Measurements from ENCODE around the gene CCNT1.
"Not testable (repeated sequence)": the region's sequence is repeated elsewhere in the genome, so short reads cannot be mapped to it uniquely, and the experiment has no call there.

The CCNT1 gene

DNA sequence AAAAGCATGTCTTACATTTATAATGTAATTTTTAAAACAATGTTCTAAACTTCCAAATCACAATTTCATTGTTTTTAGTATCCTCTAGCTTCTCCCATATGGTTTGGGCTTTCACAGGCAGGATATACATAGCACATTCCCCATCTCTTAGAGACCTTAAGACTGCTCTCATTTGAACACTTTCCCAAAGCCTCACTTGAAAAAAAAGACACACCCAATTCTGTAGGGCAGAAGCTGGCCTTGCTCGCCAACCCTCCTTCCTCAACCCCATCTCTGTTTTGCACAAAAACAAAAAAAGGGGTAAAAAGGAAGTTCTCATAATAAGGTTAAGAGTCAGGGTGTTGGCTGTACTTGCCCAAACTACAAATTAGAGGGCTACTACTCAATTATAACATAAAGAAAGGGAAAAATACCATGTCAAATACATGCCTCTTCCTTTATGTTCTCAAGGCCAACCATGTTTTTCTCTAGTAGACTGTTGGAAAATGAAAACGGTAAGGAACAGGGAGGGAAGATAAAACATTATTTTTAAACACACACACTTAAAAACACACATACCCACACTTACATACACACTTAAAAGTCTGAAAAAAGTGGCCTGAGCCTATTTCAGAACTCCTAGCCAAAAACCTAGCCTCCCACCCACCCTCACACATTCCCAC is 24.6 kb downstream of the CCNT1 start:
- FAIRE-seq (no peak), DNase-seq (ENCODE audit: low spot score) (no peak)

DNA sequence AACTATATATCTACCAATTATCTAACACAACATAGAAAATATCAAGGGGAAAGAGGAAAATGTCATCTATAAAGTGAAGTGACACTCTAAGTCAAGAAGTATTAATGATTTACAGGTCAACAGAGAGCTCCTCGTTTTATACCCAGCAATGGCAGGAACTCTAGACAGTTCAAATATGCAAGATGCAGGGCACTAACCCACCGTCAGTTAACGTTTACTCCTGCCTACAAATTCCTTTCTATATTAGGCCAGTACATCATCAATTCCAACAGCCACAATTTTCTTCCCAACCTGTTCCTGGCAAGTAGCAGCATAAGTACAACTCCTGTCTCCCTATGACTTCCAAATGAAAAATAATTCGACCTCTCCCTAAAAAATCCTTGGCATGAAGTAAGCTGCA is 25.5 kb downstream of the CCNT1 start:
- DNase-seq (ENCODE audit: low spot score) (no peak), FAIRE-seq (no peak)

DNA sequence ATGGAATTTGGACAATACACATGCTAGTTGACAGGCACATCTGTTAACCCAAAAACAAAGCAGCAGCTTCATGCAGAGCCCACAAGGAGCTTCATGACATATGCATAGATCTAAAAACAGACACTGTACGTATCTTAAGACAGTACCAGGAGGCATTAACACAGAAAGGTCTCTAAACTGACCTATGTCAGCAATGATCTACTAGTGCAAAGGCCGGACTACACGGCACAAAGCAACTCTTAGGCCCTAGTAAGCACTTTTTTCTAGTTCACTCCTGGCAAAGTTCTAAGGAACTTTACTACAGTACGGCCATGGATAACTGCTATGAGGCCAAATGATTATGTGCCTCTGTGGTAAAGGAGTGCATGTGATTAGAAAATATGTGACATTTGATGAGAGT is 26.1 kb downstream of the CCNT1 start:
- no peak for DNase-seq (ENCODE audit: low spot score)
- no peak for FAIRE-seq

DNA sequence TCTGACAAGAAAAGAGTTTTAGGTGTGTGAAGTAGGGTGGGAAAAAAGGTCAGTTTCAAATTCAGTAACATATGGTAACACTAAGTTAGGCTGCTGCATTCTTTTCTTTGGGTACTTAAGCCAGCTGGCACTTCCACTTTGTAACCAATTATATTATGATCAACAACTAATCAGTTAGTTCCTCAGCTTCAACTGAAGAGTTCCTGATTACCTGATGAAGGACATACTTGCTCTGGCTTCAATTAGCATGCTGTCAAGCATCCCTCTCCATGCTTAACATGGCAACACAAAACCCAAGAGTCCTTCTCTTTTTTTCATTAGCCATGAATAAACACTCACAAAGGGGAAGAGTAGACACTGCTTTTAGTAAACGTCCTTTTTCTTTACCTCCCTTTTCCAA is 27.7 kb downstream of the CCNT1 start:
- DNase-seq (ENCODE audit: low spot score) (no peak), FAIRE-seq (no peak)

DNA sequence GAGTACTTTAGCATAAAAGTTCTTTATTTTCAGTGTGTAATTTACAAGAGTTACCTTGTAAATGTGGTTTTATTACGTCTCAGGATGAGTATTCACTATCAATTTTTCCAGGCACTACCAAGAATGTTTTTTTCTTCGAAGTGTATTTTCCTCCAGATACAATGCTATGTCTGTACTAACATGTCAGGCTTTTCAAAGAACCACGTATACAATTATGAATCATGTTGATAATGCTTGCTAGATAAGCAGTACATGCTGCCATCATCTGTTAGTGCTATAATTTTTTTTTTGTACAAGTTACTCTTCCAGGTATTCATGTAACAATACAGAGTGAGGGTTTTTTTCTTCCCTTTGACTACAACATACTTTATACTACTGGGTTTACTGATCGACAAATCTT is 28.9 kb downstream of the CCNT1 start:
- FAIRE-seq (no peak), DNase-seq (ENCODE audit: low spot score) (no peak)

DNA sequence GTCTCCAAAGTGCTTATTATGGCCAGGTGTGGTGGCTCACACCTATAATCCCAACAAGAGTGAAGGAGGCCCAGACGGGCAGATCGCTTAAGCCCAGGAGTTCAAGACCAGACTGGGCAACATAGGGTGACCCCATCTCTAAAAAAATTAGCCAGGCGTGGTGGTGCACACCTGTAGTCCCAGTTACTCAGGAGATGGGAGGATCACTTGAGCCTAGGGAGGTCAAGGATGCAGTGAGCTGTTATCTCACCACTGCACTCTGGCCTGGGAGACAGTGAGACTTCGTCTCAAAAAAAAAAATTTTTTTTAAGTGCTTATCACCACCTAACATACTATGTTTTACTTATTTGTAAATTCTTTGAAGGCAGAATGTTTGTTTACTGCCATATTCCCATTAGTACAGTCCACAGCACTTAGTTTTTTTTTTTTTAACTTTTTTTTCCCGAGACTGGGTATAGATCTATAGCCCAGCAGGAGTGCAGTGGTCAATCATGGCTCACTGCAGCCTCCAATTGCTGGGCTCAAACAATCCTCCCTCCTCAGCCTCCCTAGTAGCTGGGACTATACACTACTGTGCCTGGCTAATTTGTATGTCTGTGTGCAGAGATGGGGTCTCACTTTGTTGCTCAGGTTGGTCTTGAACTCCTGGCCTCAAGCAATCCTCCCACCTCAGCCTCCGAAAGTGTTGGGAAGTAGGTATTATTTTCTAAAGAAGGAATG is 29.7 kb downstream of the CCNT1 start:
- DNase-seq (ENCODE audit: low spot score) = no peak
- no peak for FAIRE-seq

DNA sequence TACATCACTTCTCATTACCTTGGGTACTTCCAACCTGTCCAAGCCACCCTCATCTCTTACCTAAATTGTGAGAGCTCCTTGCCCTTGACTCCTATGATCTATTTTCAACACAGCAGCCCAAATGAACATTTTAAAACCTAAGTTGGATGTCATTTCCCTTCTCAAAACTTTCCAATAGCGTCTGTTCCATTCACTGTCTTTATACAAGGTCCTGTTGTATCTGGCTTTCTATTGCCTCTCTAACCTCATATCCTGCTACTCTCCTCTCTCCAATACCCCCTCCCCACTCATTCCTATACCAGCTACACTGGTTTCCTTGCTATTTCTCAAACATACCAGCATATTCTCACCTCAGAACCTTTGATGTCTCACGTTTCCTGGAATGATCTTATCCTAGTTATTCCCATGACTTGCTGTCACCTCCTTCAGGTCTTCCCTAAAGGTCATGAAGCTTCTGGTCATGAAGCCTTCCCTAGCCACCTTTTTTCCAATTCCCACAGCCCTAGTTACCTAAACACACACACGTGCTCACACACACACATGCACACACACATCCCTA is 30.4 kb downstream of the CCNT1 start:
- FAIRE-seq (no peak), DNase-seq (ENCODE audit: low spot score) (no peak)

DNA sequence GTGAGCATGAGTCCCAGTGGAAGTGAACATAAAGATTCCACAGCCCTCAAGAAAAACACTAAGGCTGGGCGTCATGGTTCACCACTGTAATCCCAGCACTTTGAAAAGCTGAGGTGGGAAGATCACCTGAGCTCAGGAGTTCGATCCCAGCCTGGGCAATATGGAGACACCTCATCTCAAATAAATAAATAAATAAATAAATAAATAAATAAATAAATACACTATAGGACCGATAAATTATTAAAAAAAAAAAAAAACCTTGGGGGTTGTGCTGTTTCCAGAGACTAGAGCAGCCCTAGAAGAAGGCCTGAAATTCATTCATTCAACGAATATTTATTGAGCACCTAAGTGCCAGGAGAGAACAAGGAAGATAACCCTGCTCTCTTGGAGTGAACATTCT is 33.0 kb downstream of the CCNT1 start:
- FAIRE-seq = no peak
- DNase-seq (ENCODE audit: low spot score) = no peak

DNA sequence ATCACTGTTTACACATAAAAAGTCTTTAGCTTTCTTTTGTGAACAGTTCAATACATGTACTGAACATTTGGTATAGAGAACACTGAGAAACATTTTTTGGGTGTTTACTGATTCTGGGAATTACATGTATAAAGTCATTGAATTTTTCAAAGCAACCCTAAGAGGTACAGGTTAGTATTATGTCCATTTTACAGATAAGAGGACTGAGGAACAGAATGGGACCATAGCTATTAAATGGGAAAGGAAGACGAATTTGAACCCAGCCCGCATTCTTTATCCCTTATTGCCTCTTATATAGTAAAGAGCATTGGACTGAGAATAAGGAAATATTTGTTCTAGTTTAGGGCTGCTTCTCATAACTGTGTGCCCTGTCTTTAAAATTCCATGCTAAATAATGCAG is 33.6 kb downstream of the CCNT1 start:
- DNase-seq (ENCODE audit: low spot score) = no peak
- FAIRE-seq = no peak

DNA sequence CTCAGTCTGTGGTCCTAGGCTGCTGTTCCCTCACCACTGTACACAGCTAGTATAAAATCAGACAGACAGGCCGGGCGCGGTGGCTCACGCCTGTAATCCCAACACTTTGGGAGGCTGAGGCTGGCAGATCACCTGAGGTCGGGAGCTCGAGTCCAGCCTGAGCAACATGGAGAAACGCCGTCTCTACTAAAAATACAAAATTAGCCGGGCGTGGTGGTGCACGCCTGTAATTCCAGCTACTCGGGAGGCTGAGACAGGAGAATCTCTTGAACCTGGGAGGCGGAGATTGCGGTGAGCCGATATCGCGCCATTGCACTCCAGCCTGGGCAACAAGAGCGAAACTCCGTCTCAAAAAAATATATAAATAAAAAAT is 34.0 kb downstream of the CCNT1 start:
- not testable (repeated sequence) for FAIRE-seq

DNA sequence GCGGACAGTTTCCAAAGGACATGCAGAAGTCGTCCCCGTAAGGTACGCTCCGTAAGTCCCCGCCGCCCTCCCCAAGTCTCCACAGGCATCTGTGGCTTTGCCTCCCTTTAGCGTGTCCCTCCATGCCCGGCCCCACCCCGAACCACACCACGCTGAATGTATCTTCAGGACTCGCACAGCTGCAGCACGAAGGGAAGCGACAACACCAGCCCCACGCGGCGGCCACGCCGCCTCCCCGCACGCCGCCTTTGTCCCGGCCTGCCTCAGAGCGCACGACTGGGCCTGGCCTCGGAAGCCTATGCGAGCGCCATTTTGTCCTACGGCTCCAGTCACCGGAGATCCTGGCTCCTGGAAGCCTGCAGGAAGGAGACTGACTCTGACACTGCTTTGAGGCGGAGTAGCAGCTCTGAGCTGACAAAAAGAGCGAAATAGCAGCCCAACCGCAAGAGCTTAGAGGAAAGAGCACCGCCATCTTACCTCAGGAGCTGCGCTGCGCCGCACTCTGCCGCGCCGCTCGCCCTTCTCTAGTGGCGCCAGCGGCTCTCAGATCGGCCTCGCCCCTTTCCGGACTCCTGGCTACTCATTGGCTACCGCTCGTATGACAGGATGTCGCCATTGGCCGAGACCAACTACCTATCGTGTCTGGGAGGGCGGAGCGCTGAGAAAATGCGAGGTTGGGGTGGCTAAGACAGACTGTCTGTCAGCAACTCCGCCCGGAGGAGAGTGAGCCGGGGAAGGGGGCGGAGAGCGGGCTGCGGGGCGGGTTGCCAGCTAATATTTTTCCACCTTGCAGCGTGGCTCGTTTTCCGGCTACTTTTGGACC is 34.6 kb downstream of the CCNT1 start, which contains the start of gene KANSL2:
KANSL2 (minus strand) TSS at position 529 of the 823 bp plus-strand sequence. CDS start 606 bp downstream, outside the sequence.
- FAIRE-seq (peak; percentile 63), DNase-seq (ENCODE audit: low spot score) (peak; percentile 99)

More for the DNA sequence above, 34.0 kb downstream of the CCNT1 start:
- DNase-seq (ENCODE audit: low spot score) = not testable (repeated sequence)

DNA sequence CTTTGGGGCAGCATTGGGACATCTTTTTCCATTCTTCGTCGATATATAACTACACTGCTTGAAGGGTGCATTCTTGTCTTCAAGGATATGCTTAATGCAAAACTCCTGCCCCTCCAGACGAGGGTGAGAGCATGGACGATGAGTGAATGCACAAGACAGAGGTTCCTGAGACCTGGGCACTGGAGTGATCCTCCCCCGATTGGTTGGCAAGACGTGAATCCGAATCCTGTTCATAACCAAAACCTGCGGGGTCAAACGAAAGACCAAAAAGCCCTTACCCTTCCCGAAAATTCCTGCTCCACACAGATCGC is 35.2 kb downstream of the CCNT1 start:
- FAIRE-seq (no peak), DNase-seq (ENCODE audit: low spot score) (no peak)

DNA sequence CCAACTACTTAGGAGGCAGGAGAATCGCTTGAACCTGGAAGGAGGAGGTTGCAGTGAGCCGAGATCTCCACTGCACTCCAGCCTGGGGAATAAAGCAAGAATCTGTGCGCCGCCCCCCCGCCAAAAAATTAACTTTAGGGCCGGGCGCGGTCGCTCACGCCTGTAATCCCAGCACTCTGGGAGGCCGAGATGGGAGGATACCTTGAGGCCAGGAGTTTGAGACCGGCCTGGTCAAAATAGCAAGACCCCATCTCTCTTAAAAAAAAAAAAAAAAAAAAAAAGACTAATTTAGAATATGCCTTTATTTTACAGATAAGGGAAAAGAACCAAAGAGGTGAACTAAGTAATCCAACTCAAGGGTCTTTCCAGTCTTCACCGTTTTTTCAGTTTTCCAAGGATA is 35.6 kb downstream of the CCNT1 start:
- DNase-seq (ENCODE audit: low spot score) (no peak), FAIRE-seq (no peak)

DNA sequence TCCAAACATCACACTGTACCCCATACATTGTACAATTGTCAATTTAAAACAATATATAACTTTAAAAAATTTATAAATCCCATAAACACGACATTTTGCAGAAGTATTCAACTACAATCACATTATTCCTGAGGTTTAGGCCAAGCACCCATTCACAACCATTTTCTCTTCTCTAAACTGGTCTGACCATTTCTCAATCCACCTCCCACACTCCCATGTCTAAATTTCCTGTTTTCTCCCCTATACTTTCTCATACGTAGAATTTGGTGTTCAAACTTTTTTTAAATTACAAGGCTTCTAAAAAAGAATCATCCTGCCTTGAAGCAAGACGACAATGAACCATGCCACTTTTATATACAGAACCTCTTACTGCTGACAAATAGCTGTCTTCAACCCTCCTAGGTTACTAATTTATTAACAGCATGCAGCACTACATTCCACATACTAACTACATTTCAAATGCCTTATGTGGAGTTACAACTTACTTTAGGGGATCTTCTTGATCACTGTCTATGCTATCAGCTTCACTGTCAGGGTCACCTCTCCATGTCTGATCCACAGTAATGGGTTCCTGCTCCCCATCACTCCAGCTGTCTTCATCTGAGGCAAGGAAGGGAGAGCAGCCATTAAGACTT is 37.8 kb downstream of the CCNT1 start:
- DNase-seq (ENCODE audit: low spot score) (no peak), FAIRE-seq (no peak)

DNA sequence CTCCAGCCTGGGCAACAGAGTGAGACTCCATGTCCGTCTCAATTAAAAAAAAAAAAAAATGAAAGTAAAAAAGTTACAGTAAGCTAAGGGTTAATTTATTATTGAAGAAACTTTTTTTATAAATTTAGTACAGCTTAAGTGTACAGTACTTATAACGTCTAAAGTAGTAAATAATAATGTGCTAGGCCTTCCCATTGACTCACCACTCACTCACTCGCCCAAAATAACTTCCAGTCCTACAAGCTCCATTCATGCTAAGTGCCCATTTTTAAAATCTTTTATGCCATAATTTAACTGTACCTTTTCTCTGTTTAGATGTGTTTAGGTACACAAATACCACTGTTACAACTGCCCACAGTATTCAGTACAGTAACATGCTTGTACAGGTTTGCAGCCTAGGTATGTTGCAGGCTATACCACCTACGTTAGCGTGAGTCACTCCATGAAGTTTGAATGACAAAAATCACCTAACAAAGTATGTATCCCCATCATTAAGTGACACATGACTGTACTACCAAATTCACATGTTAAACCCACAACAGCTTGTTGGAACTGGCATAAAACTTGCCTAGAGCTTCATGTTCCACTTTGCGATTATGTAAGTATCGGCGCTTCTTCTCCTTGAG is 45.2 kb downstream of the CCNT1 start:
- DNase-seq (ENCODE audit: low spot score) = no peak
- FAIRE-seq = no peak

DNA sequence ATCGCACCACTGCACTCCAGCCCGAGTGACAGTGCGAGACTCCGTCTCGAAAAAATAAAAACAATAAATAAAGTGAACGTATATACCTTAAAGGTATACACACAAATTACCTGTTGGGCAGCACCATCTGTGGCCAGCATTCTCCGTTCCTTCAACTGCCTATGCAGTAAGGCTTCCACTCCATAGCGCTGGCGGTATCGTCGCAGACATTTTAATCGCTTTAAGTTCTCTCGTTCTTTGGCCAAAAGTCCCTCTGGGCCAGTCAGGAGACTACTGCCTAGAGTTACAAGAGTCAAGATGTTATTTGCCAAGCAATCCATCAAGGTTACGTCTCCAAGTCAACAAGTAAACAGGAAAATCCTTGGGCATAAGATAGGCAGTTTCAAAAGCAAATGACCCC is 47.5 kb downstream of the CCNT1 start:
- no peak for DNase-seq (ENCODE audit: low spot score)
- FAIRE-seq = no peak

DNA sequence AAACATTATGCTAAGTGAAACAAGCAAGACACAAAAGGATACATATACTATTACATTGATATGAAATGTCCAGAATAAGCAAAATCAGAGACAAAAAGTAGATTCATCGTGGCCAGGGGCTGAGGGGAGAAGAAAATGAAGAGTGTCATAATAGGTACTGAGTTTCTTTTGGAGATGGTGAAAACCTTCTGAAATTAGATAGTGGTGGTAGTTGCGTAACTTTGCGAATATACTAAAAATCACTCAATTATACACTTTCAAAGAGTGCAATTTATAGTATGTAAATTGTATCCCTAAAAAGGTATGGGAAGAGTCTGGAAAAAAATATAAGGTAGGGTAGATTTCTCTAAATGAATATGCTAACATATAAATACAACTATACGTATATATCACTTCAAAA is 56.6 kb downstream of the CCNT1 start:
- FAIRE-seq (no peak), DNase-seq (ENCODE audit: low spot score) (no peak)

DNA sequence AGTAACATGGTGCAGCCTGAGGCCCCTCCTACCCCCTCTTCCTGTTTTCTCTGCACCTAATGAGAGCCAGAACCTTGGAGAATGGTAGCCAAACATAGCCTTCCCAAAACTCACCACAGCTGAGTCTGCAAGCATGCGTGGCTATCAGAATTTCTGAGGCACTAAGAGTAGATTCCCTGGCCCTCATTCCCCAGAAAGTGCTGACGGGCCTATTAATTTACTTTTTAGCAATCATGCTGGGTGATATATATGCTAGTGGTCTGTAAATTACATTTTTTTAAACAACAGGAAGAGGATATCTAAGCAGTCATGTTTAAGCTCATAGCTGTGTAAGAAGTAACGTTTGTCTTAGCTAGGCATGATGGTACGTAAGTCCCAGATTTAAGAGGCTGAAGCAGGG is 64.8 kb downstream of the CCNT1 start:
- DNase-seq (ENCODE audit: low spot score) (no peak), FAIRE-seq (no peak)

DNA sequence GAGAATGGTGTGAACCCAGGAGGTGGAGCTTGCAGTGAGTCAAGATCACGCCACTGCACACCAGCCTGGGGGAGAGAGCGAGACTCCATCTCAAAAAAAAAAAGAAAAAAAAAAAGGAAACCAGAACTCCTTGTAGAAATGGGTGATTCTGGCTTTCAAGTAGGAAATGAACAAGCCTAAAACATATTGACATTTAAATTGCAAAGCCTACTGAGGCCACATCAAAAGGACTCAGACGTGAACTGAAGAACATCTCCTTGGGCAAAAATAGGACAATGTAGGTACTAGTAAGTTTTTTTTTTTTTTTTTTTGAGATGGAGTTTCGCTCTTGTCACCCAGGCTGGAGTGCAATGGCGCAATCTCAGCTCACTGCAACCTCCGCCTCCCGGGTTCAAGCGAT is 71.2 kb downstream of the CCNT1 start:
- DNase-seq (ENCODE audit: low spot score); FAIRE-seq: not testable (repeated sequence)

DNA sequence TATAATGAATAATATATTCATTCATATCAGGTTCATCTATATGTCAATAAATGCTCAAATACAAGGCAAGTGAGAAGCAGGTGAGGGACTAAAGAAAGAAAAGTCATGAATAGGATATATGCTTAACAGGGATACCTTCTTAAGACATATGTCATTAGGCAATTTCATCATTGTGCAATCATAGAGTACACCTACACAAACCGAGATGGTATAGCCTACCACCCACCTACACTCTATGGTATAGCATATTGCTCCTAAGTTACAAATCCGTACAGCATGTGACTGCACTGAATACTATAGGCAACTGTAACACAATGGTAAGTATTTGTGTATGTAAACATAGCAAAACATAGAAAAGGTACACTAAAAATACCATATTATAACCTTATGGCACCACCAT is 73.5 kb downstream of the CCNT1 start:
- FAIRE-seq = no peak
- no peak for DNase-seq (ENCODE audit: low spot score)
